Fibroblast of the conjunctiva (primary cell): ENCODE results near the gene TRABD2B.
"Not testable (repeated sequence)": the region's sequence is repeated elsewhere in the genome, so short reads cannot be mapped to it uniquely, and the experiment has no call there.

Source experiments
- DNase-seq: peaks from one replicate; pipeline ENCODE4 v3.0.0-alpha.2; 2010; ENCODE audit warnings: low read depth

The TRABD2B gene

GRCh38 chr1:47967864-47968555 is 29.2 kb downstream of the TRABD2B start:
- no peak for DNase-seq

GRCh38 chr1:47965816-47966215 is 31.4 kb downstream of the TRABD2B start:
- no peak for DNase-seq

- no peak for DNase-seq
Measured at GRCh38 chr1:47964636-47965035, 32.5 kb downstream of the TRABD2B start.

DNA sequence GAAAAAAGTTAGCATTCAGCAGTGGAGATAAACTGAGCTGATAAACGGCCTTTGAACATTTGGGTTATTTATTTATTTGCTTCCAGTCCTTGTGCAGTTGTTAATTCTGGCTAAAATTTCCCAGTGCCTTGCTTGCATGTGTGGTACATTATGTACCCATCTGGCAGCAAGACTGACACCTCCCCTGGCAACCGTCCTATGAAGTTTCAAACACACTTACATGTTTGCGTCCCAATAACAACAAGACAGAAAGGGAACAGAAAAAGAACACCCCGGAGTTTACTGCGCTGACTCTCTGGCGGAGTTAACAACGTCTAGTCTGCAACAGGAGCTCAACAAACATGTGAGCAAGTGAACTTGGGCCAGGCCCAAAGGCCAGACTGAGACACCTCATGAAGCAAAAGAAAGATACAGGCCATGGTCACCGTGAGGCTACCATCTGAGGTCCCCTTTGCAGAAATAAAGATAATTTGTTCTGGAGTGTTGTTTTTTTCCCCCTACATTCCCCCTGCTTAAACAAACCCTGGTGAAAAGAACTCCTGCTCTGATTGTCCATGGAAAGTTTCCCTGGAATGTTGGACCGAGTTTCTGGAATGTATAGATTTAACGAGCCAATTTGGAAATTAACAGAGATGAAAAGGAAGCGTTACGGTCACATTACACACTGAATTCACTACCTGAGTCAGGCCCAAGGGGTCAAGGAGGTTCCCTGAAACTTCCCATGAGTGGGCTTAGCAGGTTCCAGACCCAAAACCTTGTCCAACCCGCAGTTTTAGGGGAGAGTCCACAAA is 33.4 kb downstream of the TRABD2B start:
- DNase-seq, result peak; percentile 21

- no peak for DNase-seq
Measured at GRCh38 chr1:47962750-47963492, 34.3 kb downstream of the TRABD2B start.

GRCh38 chr1:47961835-47962234 is 35.4 kb downstream of the TRABD2B start:
- DNase-seq, result not testable (repeated sequence)

GRCh38 chr1:47956491-47956890 is 40.7 kb downstream of the TRABD2B start:
- DNase-seq, result not testable (repeated sequence)

DNA sequence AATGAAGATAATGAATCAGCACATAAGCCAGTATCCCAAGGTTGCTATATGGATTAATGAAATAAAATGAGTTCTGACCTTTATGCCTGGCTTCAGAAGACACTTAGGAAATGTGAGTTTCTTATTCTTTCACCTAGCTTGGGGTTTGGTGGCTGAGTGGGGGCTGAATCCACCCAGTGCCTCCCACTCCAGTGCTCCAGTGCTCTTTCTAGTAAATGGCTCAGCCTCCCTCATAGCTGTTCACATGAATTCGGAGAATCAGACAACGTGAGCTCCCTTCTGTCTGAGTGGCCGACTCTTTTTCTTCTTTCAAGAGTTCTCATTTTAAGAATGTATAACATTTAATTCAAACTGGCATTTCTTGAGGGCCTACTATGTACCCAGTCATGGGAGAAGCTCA is 43.5 kb downstream of the TRABD2B start:
- no peak for DNase-seq

GRCh38 chr1:47951545-47952235 is 45.5 kb downstream of the TRABD2B start:
- no peak for DNase-seq

GRCh38 chr1:47951026-47951425 is 46.2 kb downstream of the TRABD2B start:
- DNase-seq, result no peak

- DNase-seq, result no peak
Measured at GRCh38 chr1:47950471-47950870, 46.7 kb downstream of the TRABD2B start.

DNA sequence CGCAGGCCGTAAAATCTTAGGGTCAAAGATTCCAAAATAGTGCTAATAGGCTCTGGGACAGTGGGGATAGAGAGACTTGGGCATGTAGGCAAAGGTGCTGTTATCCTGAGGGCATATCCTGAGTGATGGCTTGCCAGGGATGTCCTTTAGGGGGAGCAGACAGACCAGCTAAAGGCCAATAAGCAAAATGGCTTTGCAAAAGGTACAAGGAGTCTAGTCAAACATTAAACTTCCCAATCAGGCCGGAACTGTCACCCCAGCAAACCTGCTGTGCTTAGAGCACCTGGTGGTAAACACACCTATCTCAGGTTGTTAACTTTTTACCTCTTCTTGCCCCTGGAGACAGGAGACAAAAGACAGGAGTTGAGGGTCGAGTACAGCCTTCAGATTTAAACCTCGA is 49.1 kb downstream of the TRABD2B start:
- no peak for DNase-seq

DNA sequence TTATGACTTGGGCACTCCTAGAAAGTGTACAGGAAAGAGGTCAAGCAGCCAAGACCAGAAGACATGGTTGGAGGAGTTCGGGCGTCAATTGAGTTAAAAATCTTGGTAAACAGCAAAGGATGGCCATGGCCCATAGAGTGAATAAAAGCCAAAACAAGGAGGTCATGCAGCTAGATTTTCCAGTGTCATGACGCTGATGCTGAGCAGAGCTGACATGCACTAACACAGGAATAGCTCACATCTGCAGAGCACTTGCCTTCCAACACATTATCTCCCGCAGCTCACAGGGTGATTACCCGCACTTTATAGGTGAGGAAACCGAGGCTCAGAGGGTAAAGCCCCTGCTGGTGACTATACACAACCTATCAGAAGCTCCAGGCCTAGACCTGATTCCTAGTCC is 49.7 kb downstream of the TRABD2B start:
- no peak for DNase-seq

- no peak for DNase-seq
Measured at GRCh38 chr1:47944561-47944960, 52.6 kb downstream of the TRABD2B start.

- DNase-seq, result no peak
Measured at GRCh38 chr1:47942240-47942629, 55.0 kb downstream of the TRABD2B start.

DNA sequence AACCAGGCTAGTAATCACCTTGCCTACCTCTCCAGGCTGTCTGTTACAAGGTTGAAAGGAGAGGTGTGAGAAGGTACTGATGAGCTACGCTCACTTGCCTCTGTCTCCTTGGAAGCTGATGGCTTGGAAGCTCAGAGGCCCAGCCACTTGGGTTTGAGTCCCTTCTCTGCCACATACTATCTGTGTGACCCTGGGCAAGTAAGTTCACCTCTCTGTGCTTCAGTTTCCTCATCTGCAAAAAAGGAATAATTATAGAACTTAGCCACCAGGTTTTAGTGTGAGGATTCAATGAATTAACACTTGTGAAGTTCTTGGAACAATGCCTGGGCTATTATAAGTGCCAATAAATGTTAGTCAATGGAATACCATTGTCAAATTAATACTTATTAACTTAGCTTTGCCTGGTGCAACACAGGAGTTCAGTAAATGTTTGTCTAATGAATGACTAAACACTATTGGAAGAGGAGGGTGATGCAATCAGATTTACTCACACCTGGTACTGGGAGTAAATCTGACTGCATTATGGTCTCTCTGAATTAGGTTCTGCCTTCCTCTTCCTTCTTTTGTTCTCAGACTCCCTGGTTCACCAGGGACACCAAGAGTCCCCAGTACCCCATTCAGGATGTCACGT is 55.5 kb downstream of the TRABD2B start:
- DNase-seq, result no peak

- no peak for DNase-seq
Measured at GRCh38 chr1:47940779-47941178, 56.4 kb downstream of the TRABD2B start.

- DNase-seq, result no peak
Measured at GRCh38 chr1:47940326-47940725, 56.9 kb downstream of the TRABD2B start.

- DNase-seq, result no peak
Measured at GRCh38 chr1:47938520-47938919, 58.7 kb downstream of the TRABD2B start.

GRCh38 chr1:47937586-47938254 is 59.5 kb downstream of the TRABD2B start:
- no peak for DNase-seq

DNA sequence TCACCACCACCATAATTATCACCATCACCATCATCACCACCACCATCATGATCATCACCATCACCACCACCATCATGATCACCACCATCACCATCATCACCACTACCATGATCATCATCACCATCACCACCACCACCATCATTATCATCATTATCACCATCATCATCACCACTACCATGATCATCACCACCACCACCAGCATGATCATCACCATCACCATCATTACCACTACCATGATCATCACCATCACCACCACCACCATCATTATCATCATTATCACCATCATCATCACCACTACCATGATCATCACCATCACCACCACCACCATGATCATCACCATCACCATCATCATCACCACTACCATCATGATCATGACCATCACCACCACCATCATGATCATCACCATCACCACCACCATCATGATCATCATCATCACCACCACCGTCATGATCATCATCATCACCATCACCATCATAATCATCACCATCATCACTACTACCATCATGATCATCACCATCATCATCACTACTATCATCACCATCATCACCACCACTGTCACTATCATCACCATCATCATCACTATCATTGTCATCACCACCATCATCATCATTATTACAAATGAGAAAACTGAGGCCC is 60.2 kb downstream of the TRABD2B start:
- DNase-seq, result no peak
